OCI-LY7 (cell line): ENCODE measurements around the gene TM9SF3.

ENCODE experiments used
- CTCF ChIP-seq: fragments of 200-600 bp; sonication (generic); conservative IDR thresholded peaks from 2 replicates; pipeline ENCODE4 v1.5.1; 2014; ENCODE audit warnings: mild to moderate bottlenecking, antibody characterized with exemption, low read length, moderate library complexity, mixed read lengths
- EZH2phosphoT487 ChIP-seq: fragments of 200-600 bp; sonication (generic); IDR thresholded peaks from 2 replicates; pipeline ENCODE4 v1.6.1; 2018; ENCODE audit warnings: low read depth, borderline replicate concordance, mild to moderate bottlenecking, mixed run types, antibody characterized with exemption, low read length, moderate library complexity, mixed read lengths

- no peak for TF ChIP-seq CTCF
- no peak for TF ChIP-seq EZH2phosphoT487
Measured at GRCh38 chr10:96494694-96495093, 92.1 kb downstream of the TM9SF3 start.
